Gastroesophageal sphincter (tissue), 3 donors: ENCODE data around the gene SOX8.

Experiments used
- POLR2A ChIP-seq, 2 donors: fragments of 450-650 bp; IDR thresholded peaks; one replicate each; pipeline ENCODE4 v1.6.1; 2017; ENCODE audit warnings: antibody characterized with exemption in 2 of 2, mild to moderate bottlenecking in 2 of 2, moderate library complexity in 1 of 2
- TF ChIP-seq, protein P1 (sequence below), 4 experiments: fragments of 200-600 bp in 2 of 4; fragments of 450-650 bp in 2 of 4; sonication (generic) in 1 of 4; IDR thresholded peaks; one replicate each; pipeline ENCODE4 v1.5.1; 2017 to 2019; ENCODE audit warnings: antibody characterized with exemption in 4 of 4, mild to moderate bottlenecking in 2 of 4, moderate library complexity in 2 of 4

DNA sequence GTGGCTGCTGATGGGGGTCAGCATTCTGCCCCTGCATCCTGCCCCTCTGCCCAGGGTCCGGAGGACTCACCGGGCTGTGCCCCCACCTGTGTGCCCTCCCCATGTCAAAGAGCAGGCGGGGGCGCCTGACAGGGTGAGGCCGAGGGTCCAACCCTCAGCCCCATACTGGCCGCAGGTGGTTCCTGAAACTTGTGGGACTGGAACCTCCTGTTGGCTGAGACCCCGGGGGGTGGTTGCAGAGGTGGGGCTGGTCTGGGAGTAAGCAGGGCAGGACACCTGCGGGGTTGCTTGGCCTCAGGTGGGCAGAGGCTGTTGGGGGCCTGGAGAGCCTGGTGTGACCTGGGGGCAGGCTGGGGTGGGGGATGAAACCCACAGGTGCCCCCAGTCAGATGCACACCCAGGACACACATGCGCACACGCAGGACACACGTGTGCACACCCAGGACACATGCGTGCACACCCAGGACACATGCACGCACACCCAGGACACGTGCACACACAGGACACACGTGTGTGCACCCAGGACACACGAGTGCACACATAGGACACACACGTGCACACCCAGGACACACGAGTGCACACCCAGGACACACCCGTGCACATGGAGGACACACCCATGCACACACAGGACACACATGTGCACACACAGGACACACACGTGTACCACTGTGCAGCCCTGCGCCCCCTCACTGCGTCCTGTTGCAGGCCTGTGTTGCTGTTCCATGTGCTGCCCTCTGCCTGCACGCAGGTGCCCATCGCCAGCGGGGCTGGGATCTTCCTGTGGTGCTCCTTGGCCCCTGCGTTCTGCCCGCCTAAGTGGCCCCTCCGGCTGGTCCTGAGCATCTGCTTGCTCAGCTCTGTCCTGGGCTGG lies 31.4 kb downstream of the SOX8 start:
- no peak for TF ChIP-seq POLR2A (IDR thresholded peaks at IDR 0.05)
- TF ChIP-seq, protein P1, sequence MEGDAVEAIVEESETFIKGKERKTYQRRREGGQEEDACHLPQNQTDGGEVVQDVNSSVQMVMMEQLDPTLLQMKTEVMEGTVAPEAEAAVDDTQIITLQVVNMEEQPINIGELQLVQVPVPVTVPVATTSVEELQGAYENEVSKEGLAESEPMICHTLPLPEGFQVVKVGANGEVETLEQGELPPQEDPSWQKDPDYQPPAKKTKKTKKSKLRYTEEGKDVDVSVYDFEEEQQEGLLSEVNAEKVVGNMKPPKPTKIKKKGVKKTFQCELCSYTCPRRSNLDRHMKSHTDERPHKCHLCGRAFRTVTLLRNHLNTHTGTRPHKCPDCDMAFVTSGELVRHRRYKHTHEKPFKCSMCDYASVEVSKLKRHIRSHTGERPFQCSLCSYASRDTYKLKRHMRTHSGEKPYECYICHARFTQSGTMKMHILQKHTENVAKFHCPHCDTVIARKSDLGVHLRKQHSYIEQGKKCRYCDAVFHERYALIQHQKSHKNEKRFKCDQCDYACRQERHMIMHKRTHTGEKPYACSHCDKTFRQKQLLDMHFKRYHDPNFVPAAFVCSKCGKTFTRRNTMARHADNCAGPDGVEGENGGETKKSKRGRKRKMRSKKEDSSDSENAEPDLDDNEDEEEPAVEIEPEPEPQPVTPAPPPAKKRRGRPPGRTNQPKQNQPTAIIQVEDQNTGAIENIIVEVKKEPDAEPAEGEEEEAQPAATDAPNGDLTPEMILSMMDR (IDR thresholded peaks at IDR 0.05) = no peak
